ENCODE results near the gene GCKR.

The GCKR gene

DNA sequence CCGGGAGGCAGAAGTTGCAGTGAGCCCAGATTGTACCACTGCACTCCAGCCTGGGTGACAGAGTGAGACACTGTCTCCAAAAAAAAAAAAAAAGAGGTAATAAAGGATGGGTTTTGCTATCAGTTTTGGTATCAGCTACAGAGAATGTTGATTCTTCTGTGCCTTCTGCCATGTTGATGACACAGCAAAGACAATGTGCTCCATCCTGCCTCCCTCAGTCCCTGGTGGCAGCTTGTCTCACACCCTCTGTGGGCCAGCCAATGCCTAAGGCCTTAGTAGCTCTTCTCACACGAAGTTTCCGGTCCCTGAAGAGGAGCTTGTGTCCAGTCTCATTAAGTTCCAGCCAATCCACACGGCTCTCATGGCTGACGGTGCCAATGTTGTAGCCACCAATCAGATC is 24.7 kb upstream of the GCKR start:
- no peak overlapping the region for H2AFZ ChIP-seq (ENCODE audit: low read length)
- no peaks in the 10 kb centered on the region for H3K27me3 ChIP-seq (replicated peaks; ENCODE audit: insufficient read depth, low read length)
- H3K79me2 ChIP-seq (ENCODE audit: low read length), result no peaks in the 10 kb centered on the region

DNA sequence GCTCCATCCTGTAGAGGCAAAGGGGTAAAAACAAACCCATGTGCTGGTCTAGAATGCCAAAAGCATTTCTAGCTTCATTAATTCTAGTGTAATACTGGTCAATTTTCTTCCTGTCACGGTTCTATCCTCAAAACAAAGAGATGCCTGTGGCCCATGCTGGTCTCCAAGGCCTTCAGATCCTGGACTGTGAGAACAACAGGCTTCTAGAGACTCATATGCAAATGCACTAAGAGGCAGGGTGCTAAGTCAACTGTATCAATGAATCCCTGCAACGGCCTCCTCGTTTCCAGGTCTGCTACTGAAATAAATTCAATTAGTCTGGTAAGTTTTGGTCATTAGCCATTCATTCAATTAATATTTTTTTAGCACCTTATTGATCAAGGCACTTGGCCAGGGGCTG is 11.1 kb upstream of the GCKR start:
- H3K9me3 ChIP-seq (replicated peaks; ENCODE audit: insufficient read depth, low read length), result no peaks in the 10 kb centered on the region
- TF ChIP-seq, protein P1, sequence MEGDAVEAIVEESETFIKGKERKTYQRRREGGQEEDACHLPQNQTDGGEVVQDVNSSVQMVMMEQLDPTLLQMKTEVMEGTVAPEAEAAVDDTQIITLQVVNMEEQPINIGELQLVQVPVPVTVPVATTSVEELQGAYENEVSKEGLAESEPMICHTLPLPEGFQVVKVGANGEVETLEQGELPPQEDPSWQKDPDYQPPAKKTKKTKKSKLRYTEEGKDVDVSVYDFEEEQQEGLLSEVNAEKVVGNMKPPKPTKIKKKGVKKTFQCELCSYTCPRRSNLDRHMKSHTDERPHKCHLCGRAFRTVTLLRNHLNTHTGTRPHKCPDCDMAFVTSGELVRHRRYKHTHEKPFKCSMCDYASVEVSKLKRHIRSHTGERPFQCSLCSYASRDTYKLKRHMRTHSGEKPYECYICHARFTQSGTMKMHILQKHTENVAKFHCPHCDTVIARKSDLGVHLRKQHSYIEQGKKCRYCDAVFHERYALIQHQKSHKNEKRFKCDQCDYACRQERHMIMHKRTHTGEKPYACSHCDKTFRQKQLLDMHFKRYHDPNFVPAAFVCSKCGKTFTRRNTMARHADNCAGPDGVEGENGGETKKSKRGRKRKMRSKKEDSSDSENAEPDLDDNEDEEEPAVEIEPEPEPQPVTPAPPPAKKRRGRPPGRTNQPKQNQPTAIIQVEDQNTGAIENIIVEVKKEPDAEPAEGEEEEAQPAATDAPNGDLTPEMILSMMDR (IDR thresholded peaks at IDR 0.05; ENCODE audit: low read length), result no peak
- no peak for TF ChIP-seq EZH2phosphoT487 (IDR thresholded peaks at IDR 0.05; ENCODE audit: low read length)
- no peak for TF ChIP-seq EZH2 (optimal IDR thresholded peaks at IDR 0.05; ENCODE audit: low read depth, low read length)
- DNase-seq, result no peak
- H3K27me3 ChIP-seq (replicated peaks; ENCODE audit: insufficient read depth, low read length), result no peaks in the 10 kb centered on the region
- H3F3A ChIP-seq (ENCODE audit: insufficient read depth, low read length), result no peaks in the 10 kb centered on the region
- no peaks in the 10 kb centered on the region for H4K20me1 ChIP-seq (ENCODE audit: insufficient read depth, low read length)
- H3K4me3 ChIP-seq (ENCODE audit: low read length), result no peak overlapping the region
- H3K27ac ChIP-seq (ENCODE audit: low read length), result no peak overlapping the region
- no peaks in the 10 kb centered on the region for H3K4me1 ChIP-seq (ENCODE audit: low read length)
- no peak overlapping the region for H3K9ac ChIP-seq (ENCODE audit: low read length)
- H3K79me2 ChIP-seq (ENCODE audit: low read length), result no peaks in the 10 kb centered on the region
- no peak overlapping the region for H2AFZ ChIP-seq (ENCODE audit: low read length)
- H3K9me2 ChIP-seq (replicated peaks; ENCODE audit: insufficient read depth, low read length), result no peaks in the 10 kb centered on the region
- no peak overlapping the region for H3K4me2 ChIP-seq (ENCODE audit: low read depth, low read length)
- no peaks in the 10 kb centered on the region for H3K36me3 ChIP-seq (replicated peaks; ENCODE audit: insufficient read depth, low read length)

More for the DNA sequence above, 24.7 kb upstream of the GCKR start:
- H3K9ac ChIP-seq (ENCODE audit: low read length), result no peak overlapping the region
- H3K27ac ChIP-seq (ENCODE audit: low read length), result no peak overlapping the region
- H3K4me1 ChIP-seq (ENCODE audit: low read length), result no peaks in the 10 kb centered on the region
- no peak overlapping the region for H3K4me3 ChIP-seq (ENCODE audit: low read length)
- H3K9me2 ChIP-seq (replicated peaks; ENCODE audit: insufficient read depth, low read length), result no peaks in the 10 kb centered on the region
- H3K36me3 ChIP-seq (replicated peaks; ENCODE audit: insufficient read depth, low read length), result no peaks in the 10 kb centered on the region
- no peak overlapping the region for H3K4me2 ChIP-seq (ENCODE audit: low read depth, low read length)
- TF ChIP-seq EZH2phosphoT487 (IDR thresholded peaks at IDR 0.05; ENCODE audit: low read length), result no peak
- TF ChIP-seq, protein P1 (IDR thresholded peaks at IDR 0.05; ENCODE audit: low read length), result no peak
- no peak for TF ChIP-seq EZH2 (optimal IDR thresholded peaks at IDR 0.05; ENCODE audit: low read depth, low read length)
- no peaks in the 10 kb centered on the region for H3K9me3 ChIP-seq (replicated peaks; ENCODE audit: insufficient read depth, low read length)
- DNase-seq, result no peak
- no peaks in the 10 kb centered on the region for H4K20me1 ChIP-seq (ENCODE audit: insufficient read depth, low read length)
- no peaks in the 10 kb centered on the region for H3F3A ChIP-seq (ENCODE audit: insufficient read depth, low read length)

DNA sequence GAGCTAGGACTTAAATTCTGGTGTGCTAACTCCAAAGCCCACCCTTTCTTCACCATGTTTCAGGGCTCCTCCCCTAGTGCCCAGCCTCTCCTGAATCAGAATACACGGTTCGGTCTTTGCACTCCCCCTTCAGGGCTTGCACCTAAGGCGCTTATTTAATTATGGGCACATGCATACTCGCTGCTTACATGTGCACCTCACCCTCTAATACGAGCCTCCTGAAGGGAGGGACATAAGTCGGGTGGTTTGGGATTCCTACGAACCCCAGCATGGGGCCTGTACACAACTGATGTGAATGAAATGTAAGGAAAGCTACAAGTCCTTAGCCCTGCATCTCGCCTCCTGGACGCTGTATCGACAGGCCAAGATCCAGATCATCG is 7.5 kb upstream of the GCKR start:
- no peaks in the 10 kb centered on the region for H3F3A ChIP-seq (ENCODE audit: insufficient read depth, low read length)
- peak overlapping the region; percentile 72 for H2AFZ ChIP-seq (ENCODE audit: low read length)
- no peaks in the 10 kb centered on the region for H3K27me3 ChIP-seq (replicated peaks; ENCODE audit: insufficient read depth, low read length)
- no peaks in the 10 kb centered on the region for H3K79me2 ChIP-seq (ENCODE audit: low read length)
- H3K9me2 ChIP-seq (replicated peaks; ENCODE audit: insufficient read depth, low read length), result no peaks in the 10 kb centered on the region
- no peaks in the 10 kb centered on the region for H3K4me1 ChIP-seq (ENCODE audit: low read length)
- H3K4me3 ChIP-seq (ENCODE audit: low read length), result peak overlapping the region; percentile 65
- DNase-seq, result peak; percentile 35
- H3K27ac ChIP-seq (ENCODE audit: low read length), result peak overlapping the region; percentile 77; the same call in 1 of the 2 replicates
- H4K20me1 ChIP-seq (ENCODE audit: insufficient read depth, low read length), result no peaks in the 10 kb centered on the region
- H3K4me2 ChIP-seq (ENCODE audit: low read depth, low read length), result peak overlapping the region; percentile 65
- TF ChIP-seq EZH2phosphoT487 (IDR thresholded peaks at IDR 0.05; ENCODE audit: low read length) (no peak), EZH2 (optimal IDR thresholded peaks at IDR 0.05; ENCODE audit: low read depth, low read length) (no peak)
- TF ChIP-seq, protein P1 (IDR thresholded peaks at IDR 0.05; ENCODE audit: low read length), result 0 out of 2 replicates have a peak, but pooled peaks have one; percentile 8
- no peaks in the 10 kb centered on the region for H3K36me3 ChIP-seq (replicated peaks; ENCODE audit: insufficient read depth, low read length)
- peak overlapping the region; percentile 60 for H3K9ac ChIP-seq (ENCODE audit: low read length)
- no peaks in the 10 kb centered on the region for H3K9me3 ChIP-seq (replicated peaks; ENCODE audit: insufficient read depth, low read length)

Measured in MM.1S (cell line).